Activated CD8-positive, alpha-beta memory T cell treated with anti-CD3 and anti-CD28 coated beads, Interleukin-2, amount 50 U/mL, for 1 hour (primary cell): ENCODE measurements around the gene GOLGB1.
"Not testable (repeated sequence)": the region's sequence is repeated elsewhere in the genome, so short reads cannot be mapped to it uniquely, and the experiment has no call there.

Experiments used
- DNase-seq: peaks from one replicate; pipeline ENCODE4 v3.0.0-alpha.2; 2020; ENCODE audit errors: extremely low read depth

The GOLGB1 gene

DNA sequence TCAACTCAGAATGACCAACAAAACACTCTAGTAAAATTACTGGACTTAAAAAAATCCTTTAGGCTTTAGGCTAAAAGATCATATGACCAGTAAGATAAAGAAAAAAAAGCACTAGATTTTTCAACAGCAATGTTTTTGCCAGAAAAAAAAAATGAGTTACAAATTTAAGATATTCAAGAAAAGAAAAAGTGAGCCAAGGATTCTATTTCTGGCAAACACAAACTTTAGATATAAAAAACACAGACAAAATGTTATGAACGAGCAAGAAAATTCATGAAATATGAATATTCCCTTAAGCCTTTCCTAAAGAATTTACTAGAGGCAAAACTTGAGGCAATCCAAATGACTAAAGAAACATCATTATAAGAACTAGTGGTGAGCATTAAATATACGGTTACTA, 8.6 kb downstream of the GOLGB1 start:
- DNase-seq = no peak

DNA sequence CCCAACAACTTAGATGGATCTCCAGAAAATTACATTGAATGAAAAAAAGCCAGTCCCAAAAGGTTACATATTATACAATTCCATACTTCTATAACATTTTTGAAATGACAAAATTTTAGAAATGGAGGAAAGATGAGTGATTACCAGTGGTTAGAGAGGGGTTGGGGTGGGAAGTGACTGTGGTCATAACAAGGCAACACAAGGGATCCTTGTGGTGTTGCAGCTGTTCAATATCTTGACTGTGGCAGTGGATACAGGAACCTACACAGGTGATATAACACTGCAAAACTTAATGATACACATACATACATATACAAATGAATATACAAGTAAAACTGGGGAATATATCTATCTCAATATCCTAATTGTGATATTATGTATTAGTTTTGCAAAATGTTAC, 9.6 kb downstream of the GOLGB1 start:
- DNase-seq = no peak

DNA sequence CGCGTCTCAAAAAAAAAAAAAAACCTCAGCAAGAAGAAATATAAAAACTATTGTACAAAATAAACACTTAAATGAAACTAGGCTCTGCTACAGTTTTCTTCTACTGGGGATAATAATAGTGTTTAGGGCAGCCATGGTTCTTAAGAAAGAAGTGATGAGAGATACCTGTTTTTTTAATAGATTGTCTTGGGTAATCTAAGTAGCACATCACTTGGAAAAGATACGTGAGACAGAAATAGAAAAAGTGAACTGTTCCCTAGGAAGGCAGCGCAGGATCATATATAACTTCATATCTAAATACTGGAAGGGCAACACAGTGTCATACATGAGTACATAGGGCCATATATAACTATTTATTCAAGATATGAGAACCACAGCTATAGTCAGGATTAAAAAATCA, 11.9 kb downstream of the GOLGB1 start:
- DNase-seq = no peak

DNA sequence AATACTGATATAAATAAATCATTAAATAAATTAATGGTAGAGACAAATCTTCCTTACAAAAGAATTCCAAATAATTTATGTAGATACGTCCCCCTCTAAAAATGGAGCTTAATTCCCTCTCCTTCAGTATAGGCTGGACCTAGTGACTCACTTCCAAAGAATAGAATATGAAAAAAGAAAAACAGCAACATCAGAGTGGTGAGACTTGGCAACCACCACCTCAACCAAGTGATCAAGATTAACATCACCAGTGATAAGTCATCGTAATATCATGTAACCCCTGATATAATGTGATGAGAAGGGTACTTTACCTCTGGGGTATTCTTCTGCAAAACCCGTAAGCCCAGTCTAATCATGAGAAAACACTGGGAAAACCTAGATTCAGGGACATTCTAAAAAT, 13.4 kb downstream of the GOLGB1 start:
- no peak for DNase-seq

DNA sequence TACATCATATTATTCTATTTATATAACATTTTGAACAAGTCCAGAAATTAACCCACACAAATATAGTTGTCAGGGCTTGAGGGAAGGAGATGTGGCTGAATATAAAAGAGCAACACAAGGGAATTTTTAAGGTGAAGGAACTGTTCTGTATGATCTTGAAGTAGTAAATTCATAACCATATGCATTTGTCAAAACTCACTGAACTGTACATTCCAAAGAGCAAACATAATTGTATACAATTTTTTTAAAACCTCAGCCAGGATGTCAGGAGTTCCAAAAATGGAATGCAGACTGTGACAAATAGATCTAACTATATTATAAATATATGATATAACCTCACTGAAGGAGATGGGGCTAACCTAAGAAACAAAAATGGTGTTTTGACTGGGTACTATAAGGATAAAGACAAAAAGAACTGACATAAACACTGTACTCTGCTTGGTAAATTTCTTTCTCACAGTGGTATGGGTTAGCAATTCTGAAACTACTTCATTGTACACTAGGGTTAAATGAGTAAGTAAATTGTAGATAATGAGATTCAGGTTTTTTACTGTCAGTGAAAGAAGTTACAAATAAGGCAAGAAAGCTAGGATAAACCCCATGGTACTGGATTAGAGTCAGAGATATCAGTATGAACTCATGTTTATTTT, 14.4 kb downstream of the GOLGB1 start:
- DNase-seq = no peak

DNA sequence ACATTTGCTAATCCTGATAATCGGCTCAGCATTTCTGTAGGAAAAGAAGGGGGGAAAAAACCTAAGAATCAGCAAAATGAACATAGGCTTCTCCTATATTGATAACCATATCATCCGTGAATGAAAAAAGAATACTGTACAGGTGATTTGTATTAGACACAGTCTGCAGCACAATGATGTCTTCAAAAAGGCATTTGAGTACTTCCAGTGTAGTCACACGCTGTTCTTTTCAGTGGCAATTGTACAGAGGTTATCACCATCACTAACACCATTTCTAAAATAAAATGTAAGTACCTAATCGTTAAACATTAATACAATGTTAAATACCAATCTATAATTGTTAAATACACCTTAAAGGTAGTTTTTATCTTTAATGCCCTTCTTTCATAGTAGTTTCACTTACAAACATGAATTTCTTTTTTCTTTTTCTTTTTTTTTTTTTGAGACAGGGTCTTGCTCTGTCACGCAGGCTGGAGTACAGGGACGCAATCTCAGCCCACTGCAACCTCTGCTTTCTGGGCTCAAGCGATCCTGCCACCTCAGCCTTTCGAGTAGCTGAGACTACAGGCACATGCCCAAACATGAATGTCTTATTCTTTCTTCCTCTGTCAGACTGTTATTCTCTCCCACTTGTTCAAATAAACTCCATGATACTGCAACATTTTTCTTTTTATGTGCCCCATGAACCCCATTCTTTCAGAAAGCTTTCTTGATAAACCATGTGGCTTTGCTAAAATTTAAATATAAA, 18.4 kb downstream of the GOLGB1 start:
- DNase-seq = no peak

DNA sequence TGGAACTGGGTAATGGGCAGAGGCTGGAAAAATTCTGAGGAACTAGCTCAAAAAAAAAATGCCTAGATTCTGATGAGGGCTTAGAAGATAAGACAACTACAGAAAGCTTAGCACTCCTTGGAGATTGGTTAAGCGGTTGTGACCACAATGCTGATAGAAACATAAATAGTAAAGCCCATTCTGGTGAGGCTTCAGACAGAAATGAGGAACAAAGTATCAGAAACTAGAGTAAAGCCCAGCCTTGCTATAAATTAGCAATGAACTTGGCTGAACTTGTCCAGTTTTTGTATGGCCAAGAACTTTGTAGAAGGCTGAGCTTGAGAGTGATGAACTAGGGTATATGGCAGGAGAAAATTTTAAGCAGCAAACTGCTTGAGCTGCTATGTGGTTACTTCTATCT, 25.4 kb downstream of the GOLGB1 start:
- DNase-seq = no peak

DNA sequence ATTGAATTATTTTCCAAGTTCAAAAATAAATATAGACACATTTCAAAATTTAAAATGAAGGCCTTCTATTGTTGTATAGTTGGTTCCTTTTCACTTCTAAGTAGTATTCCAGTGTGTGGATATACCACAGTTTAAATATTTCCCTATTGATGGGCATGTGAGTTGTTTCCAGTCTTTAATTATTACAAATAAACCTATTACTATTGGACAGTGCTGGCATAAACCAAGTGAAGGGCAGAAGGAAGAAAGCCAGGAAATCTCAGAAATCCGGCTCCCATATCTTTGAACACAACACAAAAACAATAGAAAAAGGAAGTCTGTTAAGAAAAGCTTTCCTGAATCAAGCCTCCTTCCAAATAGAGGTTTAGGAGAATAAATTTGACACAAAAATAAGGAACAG, 26.1 kb downstream of the GOLGB1 start:
- no peak for DNase-seq

DNA sequence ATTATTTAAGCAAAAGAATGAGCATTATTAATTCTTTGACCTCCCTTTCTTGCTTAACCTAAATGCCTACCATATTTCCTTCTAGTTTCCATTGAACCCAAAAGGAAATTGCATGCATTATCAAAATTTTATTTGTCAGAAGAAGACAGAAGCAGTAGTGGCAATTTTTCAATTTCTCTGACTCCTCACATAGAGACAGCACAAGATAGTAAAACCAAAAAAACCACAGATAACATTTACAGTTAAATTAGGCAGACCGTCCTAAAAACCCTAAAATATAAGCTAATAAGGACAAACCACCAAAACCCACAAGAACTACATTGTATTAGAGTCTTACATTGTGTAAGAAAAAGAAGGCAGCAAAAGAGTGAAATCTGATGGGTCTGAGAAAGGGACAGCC, 27.1 kb downstream of the GOLGB1 start:
- DNase-seq = no peak

DNA sequence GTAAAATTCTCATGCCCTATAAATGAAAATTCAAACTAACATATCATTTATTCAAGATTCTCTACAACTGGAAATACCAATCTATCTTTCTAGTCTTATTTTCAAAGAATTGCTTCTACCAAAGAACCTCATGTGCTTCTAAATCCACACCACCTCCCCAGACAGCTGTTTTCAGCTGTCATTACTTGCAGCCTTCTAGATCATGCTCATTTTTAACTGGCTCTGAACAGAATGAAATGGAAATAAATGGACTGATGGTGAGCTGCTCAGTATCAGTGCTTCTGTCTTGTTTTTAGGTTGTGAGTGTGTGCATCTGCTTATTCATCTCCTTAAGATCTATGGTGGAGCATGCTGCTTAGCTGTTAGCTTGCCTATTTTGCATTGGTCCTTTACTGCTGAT, 29.4 kb downstream of the GOLGB1 start:
- no peak for DNase-seq

DNA sequence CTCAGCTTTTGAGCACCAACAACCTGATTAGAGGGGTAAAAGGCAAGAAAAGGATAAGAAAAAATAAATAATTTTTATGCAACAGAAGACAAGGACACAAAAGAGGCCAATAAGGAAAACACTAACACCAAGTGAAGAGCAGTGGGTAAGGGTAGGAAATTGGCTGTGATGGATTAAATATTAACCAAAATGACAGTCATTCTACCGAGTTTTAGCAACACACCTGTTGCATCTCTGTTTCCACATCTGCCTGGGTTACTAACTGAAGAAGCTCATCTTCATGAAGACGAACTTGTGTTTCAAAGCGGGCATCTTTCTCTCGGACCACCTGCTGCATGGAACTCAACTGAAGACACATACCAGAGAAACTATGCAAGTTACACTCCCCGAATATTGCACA, 30.1 kb downstream of the GOLGB1 start:
- DNase-seq = no peak

DNA sequence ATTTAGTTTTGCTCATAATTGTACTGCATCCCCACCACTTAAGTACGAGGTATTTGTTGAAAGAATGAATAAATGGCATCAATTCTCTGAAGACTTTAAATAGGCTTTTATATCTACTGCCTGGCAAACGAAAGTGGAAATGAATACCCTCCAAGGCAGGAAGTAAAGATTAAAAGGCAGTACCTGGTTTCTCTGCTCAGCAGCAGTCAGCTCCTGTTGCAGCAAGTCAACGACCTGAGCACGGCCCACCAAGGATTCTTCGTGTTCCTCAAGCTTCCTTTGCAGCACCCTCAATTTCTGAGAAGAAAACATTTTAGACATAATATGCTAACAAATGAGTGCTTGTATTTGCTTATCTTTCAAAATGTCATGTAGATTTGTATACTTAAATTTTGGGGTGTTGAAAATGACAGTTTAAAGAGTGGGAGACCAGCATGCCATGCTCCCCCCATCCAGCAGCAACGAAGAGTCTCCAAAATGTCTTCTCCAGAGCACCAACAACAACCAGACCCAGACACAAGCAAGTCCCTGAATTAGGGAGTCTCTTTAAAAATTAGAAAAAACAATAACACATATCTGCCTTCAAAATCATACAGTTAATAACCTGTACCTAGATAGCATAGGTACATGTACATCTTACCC, 31.2 kb downstream of the GOLGB1 start:
- no peak for DNase-seq

DNA sequence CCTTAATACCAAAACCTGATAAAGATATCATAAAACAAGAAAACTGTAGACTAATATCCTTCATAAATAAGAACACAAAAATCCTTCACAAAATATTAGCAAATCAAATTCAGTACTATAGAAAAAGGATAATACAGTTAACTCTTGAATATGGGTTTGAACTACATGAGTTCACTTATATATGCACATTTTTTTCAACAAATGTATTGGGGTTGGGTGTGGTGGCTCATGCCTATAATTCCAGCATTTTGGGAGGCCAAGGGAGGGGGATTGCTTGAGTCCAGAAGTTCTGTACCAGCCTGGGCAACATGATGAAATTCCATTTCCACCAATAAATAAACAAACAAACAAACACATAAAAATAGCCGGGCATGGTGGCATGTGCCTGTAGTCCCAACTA, 39.2 kb downstream of the GOLGB1 start:
- DNase-seq = no peak

DNA sequence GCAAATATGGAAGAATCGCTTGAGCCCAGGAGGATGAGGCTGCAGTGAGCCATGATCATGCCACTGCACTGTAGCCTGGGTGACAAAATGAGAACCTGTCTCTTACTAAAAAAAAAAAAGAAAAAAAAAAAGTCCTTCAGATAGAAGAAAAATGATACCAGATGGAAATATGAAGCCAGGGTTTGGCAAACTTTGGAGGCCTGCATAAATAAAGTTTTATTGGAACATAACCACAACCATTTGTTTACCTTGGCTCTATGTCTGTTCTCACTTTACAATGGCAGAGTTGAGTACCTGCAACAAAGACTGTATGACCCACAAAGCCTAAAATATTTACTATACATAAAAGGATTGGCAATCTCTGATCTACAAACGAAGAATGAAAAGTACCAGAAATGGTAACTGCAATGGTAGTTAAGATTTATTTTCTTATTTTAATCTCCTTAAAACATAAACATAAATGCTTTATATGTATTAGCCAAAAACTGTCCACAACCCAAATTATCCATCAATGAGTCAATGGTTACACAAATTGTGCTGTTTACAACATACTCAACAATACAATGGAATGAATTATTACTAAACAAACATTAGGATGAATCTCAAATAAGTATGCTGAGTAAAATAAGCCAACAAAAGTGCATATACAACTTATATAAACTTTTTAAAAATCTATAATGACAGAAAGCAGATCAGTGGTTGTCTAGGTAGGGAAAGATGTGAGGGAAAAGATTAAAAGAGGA, 41.8 kb downstream of the GOLGB1 start:
- DNase-seq = no peak

DNA sequence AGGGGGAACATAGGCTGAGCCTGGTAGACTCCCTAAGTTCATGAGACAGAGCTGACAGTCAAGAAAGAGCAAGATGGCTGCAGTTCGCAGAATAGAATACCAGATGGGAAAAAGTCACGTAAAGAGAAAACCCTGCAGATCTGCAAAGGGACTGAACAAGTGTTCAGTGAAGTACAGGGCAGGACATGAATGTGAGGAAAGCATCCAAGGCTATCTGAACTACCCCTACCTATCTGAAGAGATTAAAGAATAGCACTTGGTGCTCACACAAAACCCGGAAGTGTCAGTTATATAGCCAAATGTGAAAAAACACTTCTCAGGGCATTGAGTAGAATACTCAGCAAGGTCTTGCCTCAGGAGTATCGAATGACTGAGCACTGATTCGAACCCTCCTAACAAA, 44.0 kb downstream of the GOLGB1 start:
- no peak for DNase-seq

DNA sequence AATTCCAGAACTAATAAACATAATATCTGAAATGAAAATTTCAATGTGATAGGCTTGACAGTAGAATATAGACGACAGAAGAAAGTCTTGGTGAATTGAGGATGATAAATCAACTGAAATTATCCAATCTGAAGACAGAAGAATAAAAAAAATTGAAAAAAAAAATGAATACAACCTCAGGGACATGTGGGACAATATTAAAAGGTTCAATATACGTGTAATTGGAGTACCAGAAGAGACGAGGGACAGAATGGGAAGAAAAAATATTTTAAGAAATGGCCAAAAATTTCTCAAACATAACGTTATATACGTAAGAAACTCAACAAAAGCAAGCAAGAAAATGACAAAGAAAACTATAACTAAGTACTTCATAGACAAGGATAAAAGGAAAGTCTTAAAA, 45.6 kb downstream of the GOLGB1 start:
- no peak for DNase-seq

DNA sequence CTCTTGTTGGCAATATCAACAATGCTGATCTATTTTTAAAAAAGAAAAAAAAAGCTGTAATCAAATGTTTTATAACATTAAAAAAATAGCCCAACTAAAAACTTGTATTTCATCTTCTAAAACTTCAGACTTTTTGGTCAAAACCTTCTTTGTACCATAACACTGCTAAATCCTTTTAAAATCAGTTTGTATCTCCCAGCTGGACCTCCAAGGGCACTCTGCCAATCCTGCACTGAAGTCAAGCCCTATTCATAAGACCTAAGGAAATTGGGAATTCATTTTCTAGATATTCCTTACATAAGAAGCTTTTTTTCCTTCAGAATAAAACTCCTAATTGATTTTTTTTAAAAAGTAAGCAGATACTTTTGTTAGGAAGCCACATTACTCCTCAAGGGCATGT, 50.6 kb downstream of the GOLGB1 start:
- DNase-seq = no peak

DNA sequence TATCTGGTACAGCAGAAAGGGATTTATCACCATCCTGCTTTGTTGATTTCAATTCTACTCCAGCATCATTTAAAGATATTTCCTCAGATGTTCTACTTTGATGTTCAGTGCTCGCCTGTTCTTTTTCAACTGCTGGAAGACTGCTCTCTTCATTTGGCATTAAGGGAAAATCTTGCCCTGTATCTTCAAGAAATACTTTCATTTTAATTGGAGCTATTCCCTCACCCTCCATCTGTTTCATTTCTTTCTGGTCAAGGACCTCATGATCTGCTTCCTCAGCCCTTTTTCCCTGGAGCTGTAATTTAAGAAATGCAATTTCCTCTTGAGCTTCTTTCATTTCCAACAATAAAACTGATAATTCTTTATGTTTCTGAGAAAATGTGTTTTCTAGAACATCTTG, 51.1 kb downstream of the GOLGB1 start:
- no peak for DNase-seq

DNA sequence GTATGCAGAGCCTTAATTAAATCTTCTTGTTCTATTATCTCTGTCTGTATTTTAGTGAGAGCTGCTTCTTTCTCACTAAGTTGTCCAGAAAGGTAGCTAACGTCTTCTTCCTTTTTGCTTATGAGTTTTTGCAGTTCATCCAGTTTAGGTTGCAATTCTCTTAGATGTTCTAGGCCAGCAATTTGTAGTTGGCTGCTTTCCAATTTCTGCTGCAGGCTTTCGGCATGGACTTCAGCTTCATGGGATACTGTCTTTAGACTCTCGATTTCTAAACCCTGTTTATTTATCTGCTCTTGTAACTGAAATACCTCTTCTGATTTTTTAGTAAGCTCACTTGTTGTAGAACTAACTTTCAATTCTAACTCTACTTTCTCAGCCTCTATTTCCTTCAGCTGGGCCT, 53.4 kb downstream of the GOLGB1 start:
- DNase-seq = no peak

DNA sequence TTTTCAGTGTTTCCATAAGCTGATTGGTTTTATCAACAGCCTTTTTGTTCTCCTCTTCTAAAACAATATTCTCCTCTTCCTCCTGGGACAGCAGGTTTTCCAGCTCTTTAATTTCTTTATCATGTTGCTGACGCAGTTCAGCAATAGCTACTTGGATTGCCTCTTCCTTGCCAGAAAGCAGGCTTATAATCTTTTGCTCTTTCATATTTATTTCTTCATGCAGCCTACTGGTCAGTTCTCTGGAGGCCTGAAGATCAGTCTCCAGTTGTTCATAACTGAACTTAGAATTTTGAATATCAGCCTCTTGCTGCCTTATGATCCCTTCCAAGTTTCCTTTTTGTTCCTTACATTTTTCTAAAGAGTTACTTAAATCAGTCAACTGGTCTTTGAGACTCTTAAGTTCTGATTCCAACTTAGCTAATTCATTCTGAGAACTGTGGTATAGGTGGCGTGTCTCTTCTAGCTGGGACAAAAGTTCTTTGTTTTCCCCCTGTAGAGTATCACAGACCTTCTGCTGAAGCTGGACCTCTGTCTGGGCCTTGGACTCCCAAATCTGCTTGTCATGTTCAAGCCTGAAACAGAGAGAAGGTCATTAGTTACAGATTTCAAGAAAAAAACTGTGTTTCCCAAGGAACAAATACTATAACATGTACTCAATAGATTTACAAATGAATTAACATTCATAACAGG, 57.4 kb downstream of the GOLGB1 start:
- DNase-seq = no peak

DNA sequence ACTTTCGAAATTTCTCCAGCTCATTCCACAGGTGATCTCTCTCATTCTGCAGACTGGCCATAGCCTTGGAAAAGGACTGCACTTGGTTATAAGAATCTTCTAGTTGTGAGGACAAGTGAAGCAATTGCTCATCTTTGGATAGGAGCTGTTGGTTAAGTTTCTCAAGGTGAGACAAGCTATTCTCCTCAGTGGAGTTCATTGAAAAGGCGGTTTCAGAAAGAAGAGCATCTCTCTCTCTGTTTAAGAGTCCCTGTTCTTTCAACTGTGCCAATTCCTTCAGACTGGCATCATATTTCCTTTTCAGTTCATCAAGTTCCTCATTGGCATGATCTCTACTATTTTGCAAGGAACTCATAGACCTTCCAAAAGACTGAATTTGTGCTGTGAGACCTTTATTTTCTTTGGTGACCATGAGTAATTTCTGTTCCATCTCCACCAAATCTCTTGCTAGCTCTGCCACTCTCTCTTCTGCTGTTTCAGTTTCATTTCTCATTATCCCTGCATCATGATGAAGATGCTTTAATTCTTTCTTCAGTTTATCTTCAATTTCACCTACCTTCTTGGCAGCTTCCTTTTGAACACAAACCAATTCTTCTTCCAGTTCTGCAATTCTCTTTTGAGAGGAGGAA, 58.6 kb downstream of the GOLGB1 start:
- no peak for DNase-seq

DNA sequence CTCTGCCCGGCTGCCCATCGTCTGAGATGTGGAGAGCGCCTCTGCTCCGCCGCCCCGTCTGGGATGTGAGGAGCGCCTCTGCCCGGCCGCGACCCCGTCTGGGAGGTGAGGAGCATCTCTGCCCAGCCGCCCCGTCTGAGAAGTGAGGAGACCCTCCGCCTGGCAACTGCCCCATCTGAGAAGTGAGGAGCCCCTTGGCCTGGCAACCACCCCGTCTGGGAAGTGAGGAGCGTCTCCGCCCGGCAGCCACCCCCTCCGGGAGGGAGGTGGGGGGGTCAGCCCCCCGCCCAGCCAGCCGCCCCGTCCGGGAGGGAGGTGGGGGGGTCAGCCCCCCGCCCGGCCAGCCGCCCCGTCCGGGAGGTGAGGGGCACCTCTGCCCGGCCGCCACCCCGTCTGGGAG, 60.8 kb downstream of the GOLGB1 start:
- not testable (repeated sequence) for DNase-seq
